Fibroblast of lung (primary cell): ENCODE measurements around the gene NBEAL1. TPM values are rescaled to one million over a fixed set of nuclear protein-coding genes. Genes with fewer than 3 reads are reported as not detected.
"Not testable (repeated sequence)": the region's sequence is repeated elsewhere in the genome, so short reads cannot be mapped to it uniquely, and the experiment has no call there.

Experiments used
- DNase-seq, 2 donors: peaks; one replicate each; pipeline versions ENCODE4 v3.0.0 to v3.0.0-alpha.2; 2010; ENCODE audit warnings: low read depth in 2 of 2
- H2AFZ ChIP-seq: 2 replicates; pipeline ENCODE4 v1.5.1; 2012; ENCODE audit warnings: low read length, control low read depth, inconsistent platforms
- H3K27ac ChIP-seq: 2 replicates; pipeline ENCODE4 v1.5.1; 2011; ENCODE audit warnings: low read length, control low read depth; ENCODE audit not compliant: insufficient read depth
- H3K27me3 ChIP-seq: 2 replicates; pipeline ENCODE4 v1.5.1; 2011; ENCODE audit warnings: mild to moderate bottlenecking, low read length; ENCODE audit not compliant: control insufficient read depth, insufficient read depth
- H3K36me3 ChIP-seq: 2 replicates; pipeline ENCODE4 v1.5.1; 2011; ENCODE audit warnings: low read length; ENCODE audit not compliant: control insufficient read depth, insufficient read depth
- H3K4me1 ChIP-seq: 2 replicates; pipeline ENCODE4 v1.5.1; 2011; ENCODE audit warnings: low read length; ENCODE audit not compliant: control insufficient read depth, insufficient read depth; ENCODE audit errors: extremely low read depth
- H3K4me2 ChIP-seq: 2 replicates; pipeline ENCODE4 v1.5.1; 2011; ENCODE audit warnings: low read length, control low read depth; ENCODE audit not compliant: insufficient read depth; ENCODE audit errors: extremely low read depth
- H3K4me3 ChIP-seq, 4 experiments: fragments of 200-600 bp in 1 of 4; sonication (generic) in 1 of 4; replicated peaks in 1 of 4; 2 replicates each; pipeline ENCODE4 v1.5.1; 2011 to 2016; ENCODE audit warnings: low read length in 4 of 4, low read depth in 3 of 4, mild to moderate bottlenecking in 3 of 4, control low read depth in 2 of 4, inconsistent platforms in 1 of 4, mixed read lengths in 1 of 4; ENCODE audit not compliant: insufficient read depth in 1 of 4; ENCODE audit errors: control extremely low read depth in 1 of 4
- H3K79me2 ChIP-seq: 2 replicates; pipeline ENCODE4 v1.5.1; 2012; ENCODE audit warnings: mild to moderate bottlenecking, low read length, inconsistent platforms; ENCODE audit not compliant: control insufficient read depth, insufficient read depth
- H3K9ac ChIP-seq: 2 replicates; pipeline ENCODE4 v1.5.1; 2011; ENCODE audit warnings: mild to moderate bottlenecking, low read length, control low read depth; ENCODE audit not compliant: insufficient read depth
- H3K9me3 ChIP-seq: 2 replicates; pipeline ENCODE4 v1.5.1; 2012; ENCODE audit warnings: low read depth, low read length; ENCODE audit not compliant: control insufficient read depth, insufficient read depth
- H4K20me1 ChIP-seq: 2 replicates; pipeline ENCODE4 v1.5.1; 2011; ENCODE audit warnings: low read length; ENCODE audit not compliant: control insufficient read depth, insufficient read depth; ENCODE audit errors: extremely low read depth
- EZH2 ChIP-seq: IDR thresholded peaks from 2 replicates; pipeline ENCODE4 v1.5.1; 2012; ENCODE audit warnings: low read length, control low read depth, mild to moderate bottlenecking; ENCODE audit errors: missing control alignments
- polyA plus RNA-seq, 2 donors: library from polyadenylated mRNA; depleted of rRNA in 1 of 2; stranded (reverse) in 1 of 2; unstranded in 1 of 2; fragments of >200 nt; gene quantifications; 2 replicates each; pipeline ENCODE4 v1.2.1, GENCODE V29; 2011 to 2012; ENCODE audit warnings: missing spikeins in 1 of 2
- total RNA-seq: library from RNA; depleted of rRNA; stranded (reverse); fragments of >200 nt; gene quantifications from 2 replicates; pipeline ENCODE4 v1.2.1, GENCODE V29; 2014
- TF ChIP-seq, protein P1 (sequence below), 2 donors: IDR thresholded peaks in 1 of 2; conservative IDR thresholded peaks in 1 of 2; 1 replicate in 1 of 2; 2 replicates in 1 of 2; pipeline ENCODE4 v1.5.1; 2011 to 2012; ENCODE audit warnings: low read length in 2 of 2, control low read depth in 1 of 2, inconsistent platforms in 1 of 2, low read depth in 1 of 2, mild to moderate bottlenecking in 1 of 2

The NBEAL1 gene
- total and polyA plus RNA-seq, 2 donors (not counting 1 experiment from before 2014, with no cell fraction given), result 14.8 to 55.7 TPM

DNA sequence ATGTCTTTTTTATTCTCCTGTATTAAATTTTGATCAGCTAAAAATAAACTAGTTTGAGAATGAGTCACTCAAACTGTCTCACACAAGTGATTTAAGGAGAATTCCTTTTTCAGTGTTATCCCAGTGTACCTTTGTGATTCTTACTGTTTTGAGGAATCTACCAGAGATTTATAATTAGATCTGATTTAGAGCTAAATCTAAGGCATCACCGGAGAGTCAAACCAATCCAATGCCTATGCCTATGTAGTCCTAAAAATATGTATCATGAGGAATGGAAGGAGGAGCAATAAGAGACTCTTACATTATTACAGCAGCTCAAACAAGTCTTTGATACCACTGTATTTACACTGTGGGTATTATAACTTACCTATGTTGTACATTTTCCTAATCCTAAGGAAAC lies 160.7 kb downstream of the NBEAL1 start:
- Histone ChIP-seq H3K4me3 (no peak overlapping the region), H3K4me1 (no peaks in the 10 kb centered on the region), H2AFZ (no peak overlapping the region), H3K27ac (no peak overlapping the region), H3K4me2 (no peak overlapping the region), H3K79me2 (no peaks in the 10 kb centered on the region), H3K36me3 (no peaks in the 10 kb centered on the region), H3K9me3 (no peaks in the 10 kb centered on the region), H4K20me1 (no peaks in the 10 kb centered on the region), H3K27me3 (no peaks in the 10 kb centered on the region), H3K9ac (no peak overlapping the region)
- DNase-seq, result peak in 1 of 2 donors; percentile 20
- TF ChIP-seq, protein P1, sequence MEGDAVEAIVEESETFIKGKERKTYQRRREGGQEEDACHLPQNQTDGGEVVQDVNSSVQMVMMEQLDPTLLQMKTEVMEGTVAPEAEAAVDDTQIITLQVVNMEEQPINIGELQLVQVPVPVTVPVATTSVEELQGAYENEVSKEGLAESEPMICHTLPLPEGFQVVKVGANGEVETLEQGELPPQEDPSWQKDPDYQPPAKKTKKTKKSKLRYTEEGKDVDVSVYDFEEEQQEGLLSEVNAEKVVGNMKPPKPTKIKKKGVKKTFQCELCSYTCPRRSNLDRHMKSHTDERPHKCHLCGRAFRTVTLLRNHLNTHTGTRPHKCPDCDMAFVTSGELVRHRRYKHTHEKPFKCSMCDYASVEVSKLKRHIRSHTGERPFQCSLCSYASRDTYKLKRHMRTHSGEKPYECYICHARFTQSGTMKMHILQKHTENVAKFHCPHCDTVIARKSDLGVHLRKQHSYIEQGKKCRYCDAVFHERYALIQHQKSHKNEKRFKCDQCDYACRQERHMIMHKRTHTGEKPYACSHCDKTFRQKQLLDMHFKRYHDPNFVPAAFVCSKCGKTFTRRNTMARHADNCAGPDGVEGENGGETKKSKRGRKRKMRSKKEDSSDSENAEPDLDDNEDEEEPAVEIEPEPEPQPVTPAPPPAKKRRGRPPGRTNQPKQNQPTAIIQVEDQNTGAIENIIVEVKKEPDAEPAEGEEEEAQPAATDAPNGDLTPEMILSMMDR (conservative IDR thresholded peaks at IDR 0.05 in 1 of 2, IDR thresholded peaks at IDR 0.05 in 1 of 2; ENCODE audit: low read depth in 1 of 2, low read length in 2 of 2), result no peak
- TF ChIP-seq EZH2, result no peak

DNA sequence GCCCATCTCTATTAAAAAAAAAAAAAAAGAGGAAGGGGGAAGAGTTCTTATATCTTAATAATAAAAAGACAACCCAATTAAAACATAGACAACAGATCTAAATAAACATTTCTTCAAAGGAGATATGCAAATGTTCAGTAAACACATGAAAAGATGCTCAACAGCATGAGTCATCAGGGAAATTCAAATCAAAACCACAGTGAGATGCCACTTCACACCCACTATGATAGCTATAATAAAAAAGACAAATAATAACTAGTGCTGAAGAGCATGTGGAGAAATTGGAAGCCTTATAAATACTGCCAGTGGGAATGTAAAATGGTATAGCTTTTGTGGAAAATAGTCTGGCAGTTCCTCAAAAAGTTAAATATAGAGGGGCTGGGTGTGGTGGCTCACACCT lies 162.7 kb downstream of the NBEAL1 start:
- no peak for TF ChIP-seq EZH2
- TF ChIP-seq, protein P1 (conservative IDR thresholded peaks at IDR 0.05 in 1 of 2, IDR thresholded peaks at IDR 0.05 in 1 of 2; ENCODE audit: low read depth in 1 of 2, low read length in 2 of 2), result no peak
- DNase-seq, result peak in 1 of 2 donors; percentile 38
- no peaks in the 10 kb centered on the region for H3K4me1 ChIP-seq

DNA sequence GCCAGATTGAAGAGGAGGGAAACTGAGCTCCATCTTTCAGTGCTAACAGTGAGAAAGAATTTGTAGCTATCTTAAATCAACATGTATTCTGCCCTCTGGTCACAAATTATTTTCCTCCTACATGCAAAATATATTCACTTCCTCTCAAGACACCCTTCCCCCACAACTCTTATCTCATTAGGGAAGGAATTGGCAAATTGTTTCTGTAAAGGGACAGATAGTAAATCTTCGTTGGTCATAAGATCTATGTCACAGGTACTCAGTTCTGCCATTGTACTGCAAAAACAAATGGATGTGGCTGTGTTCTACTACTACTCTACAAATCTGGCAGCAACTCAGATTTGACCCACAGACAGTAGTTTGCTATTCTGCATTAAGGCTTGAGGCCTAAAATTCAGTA lies 171.2 kb downstream of the NBEAL1 start:
- Histone ChIP-seq H3K27ac (no peak overlapping the region), H3K9ac (no peak overlapping the region), H3K4me1 (no peaks in the 10 kb centered on the region), H3K4me2 (no peak overlapping the region), H4K20me1 (no peaks in the 10 kb centered on the region), H3K9me3 (no peaks in the 10 kb centered on the region), H3K4me3 (no peak overlapping the region), H2AFZ (no peak overlapping the region), H3K79me2 (no peaks in the 10 kb centered on the region), H3K36me3 (peaks cover 2% of the 10 kb centered on the region), H3K27me3 (no peaks in the 10 kb centered on the region)
- TF ChIP-seq EZH2, result no peak
- TF ChIP-seq, protein P1 (conservative IDR thresholded peaks at IDR 0.05 in 1 of 2, IDR thresholded peaks at IDR 0.05 in 1 of 2; ENCODE audit: low read depth in 1 of 2, low read length in 2 of 2), result no peak
- DNase-seq, result no peak

More for the DNA sequence above, 162.7 kb downstream of the NBEAL1 start:
- no peak overlapping the region for H3K4me2 ChIP-seq
- H2AFZ ChIP-seq, result no peak overlapping the region
- H3K9me3 ChIP-seq, result no peaks in the 10 kb centered on the region
- no peak overlapping the region for H3K9ac ChIP-seq
- H3K4me3 ChIP-seq, result no peak overlapping the region
- H4K20me1 ChIP-seq, result no peaks in the 10 kb centered on the region
- no peaks in the 10 kb centered on the region for H3K79me2 ChIP-seq
- H3K36me3 ChIP-seq, result no peaks in the 10 kb centered on the region
- H3K27ac ChIP-seq, result no peak overlapping the region
- H3K27me3 ChIP-seq, result no peaks in the 10 kb centered on the region

DNA sequence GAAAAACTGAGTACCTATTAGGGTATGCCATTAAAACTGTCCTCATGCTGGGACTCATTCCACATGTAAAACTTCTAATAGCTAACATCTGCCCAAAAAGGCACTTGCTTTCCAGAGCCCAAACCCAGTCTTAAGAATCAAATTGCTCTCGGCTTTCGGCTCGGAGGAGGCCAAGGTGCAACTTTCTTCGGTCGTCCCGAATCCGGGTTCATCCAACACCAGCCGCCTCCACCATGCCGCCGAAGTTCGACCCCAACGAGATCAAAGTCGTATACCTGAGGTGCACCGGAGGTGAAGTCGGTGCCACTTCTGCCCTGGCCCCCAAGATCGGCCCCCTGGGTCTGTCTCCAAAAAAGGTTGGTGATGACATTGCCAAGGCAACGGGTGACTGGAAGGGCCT lies 175.9 kb downstream of the NBEAL1 start:
- H3K36me3 ChIP-seq, DNase-seq, H3K4me1 ChIP-seq: not testable (repeated sequence)

DNA sequence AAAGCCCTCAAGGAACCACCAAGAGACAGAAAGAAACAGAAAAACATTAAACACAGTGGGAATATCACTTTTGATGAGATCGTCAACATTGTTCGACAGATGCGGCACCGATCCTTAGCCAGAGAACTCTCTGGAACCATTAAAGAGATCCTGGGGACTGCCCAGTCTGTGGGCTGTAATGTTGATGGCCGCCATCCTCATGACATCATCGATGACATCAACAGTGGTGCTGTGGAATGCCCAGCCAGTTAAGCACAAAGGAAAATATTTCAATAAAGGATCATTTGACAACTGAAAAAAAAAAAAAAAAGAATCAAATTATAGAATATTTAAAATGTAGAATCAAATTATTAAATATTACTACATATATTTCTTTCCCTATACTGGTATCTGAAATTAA lies 176.4 kb downstream of the NBEAL1 start:
- not testable (repeated sequence) for H3K36me3 ChIP-seq, H3K27me3 ChIP-seq, H3K4me3 ChIP-seq, DNase-seq, H3K27ac ChIP-seq, H4K20me1 ChIP-seq, H3K4me1 ChIP-seq, H2AFZ ChIP-seq, H3K9ac ChIP-seq, H3K9me3 ChIP-seq, H3K79me2 ChIP-seq, H3K4me2 ChIP-seq

More for the DNA sequence above, 175.9 kb downstream of the NBEAL1 start:
- not testable (repeated sequence) for H3K9me3 ChIP-seq, H3K4me2 ChIP-seq, H3K4me3 ChIP-seq, H3K27me3 ChIP-seq, H3K9ac ChIP-seq, H2AFZ ChIP-seq, H4K20me1 ChIP-seq, H3K27ac ChIP-seq, H3K79me2 ChIP-seq
